ENCODE data around the gene UPF2.
"Not testable (repeated sequence)": the region's sequence is repeated elsewhere in the genome, so short reads cannot be mapped to it uniquely, and the experiment has no call there.

UPF2 gene

DNA sequence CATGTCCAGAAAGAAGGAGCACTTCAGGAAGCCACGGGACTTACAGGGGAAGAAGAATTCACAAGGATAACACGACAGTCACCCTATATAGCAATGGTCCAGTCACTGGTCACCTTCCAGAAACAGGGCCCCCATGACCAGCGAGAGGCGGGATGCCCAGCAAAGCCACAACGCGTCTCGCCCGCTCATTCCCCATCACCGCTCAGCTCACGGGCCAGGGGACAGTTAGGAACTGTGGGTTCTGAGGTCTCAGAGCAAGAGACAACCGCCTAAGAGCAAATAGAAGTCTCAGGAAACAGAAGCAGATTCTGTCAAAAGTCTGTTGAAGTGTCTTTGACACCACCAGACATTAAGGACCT, 147.5 kb downstream of the UPF2 start:
- no peaks in the 10 kb centered on the region for H3K27me3 ChIP-seq (ENCODE audit: insufficient read depth, low read length)
- no peak overlapping the region for H2AFZ ChIP-seq (ENCODE audit: low read length, unreplicated experiment)
- H3K4me3 ChIP-seq (ENCODE audit: low read depth, low read length): no peak overlapping the region
- peaks cover 4% of the 10 kb centered on the region for H3K4me1 ChIP-seq (ENCODE audit: control insufficient read depth, insufficient read depth, low read length, unreplicated experiment)
- H3K36me3 ChIP-seq (ENCODE audit: insufficient read depth, low read length): no peaks in the 10 kb centered on the region
- no peaks in the 10 kb centered on the region for H3K79me2 ChIP-seq (ENCODE audit: control insufficient read depth, insufficient read depth, low read length, unreplicated experiment)
- no peak overlapping the region for H3K27ac ChIP-seq (ENCODE audit: low read depth, low read length)

GRCh38 chr10:11894381-11895107, 148.1 kb downstream of the UPF2 start:
- Histone ChIP-seq H3K79me2 (ENCODE audit: control insufficient read depth, insufficient read depth, low read length, unreplicated experiment) (no peaks in the 10 kb centered on the region), H2AFZ (ENCODE audit: low read length, unreplicated experiment) (no peak overlapping the region), H3K27ac (ENCODE audit: low read depth, low read length) (no peak overlapping the region), H3K4me3 (ENCODE audit: low read depth, low read length) (no peak overlapping the region), H3K36me3 (ENCODE audit: insufficient read depth, low read length) (no peaks in the 10 kb centered on the region), H3K27me3 (ENCODE audit: insufficient read depth, low read length) (no peaks in the 10 kb centered on the region), H3K4me1 (ENCODE audit: control insufficient read depth, insufficient read depth, low read length, unreplicated experiment) (peaks cover 4% of the 10 kb centered on the region)

- Histone ChIP-seq H3K79me2 (ENCODE audit: control insufficient read depth, insufficient read depth, low read length, unreplicated experiment) (no peaks in the 10 kb centered on the region), H3K36me3 (ENCODE audit: insufficient read depth, low read length) (no peaks in the 10 kb centered on the region), H3K27me3 (ENCODE audit: insufficient read depth, low read length) (no peaks in the 10 kb centered on the region), H3K4me1 (ENCODE audit: control insufficient read depth, insufficient read depth, low read length, unreplicated experiment) (peaks cover 4% of the 10 kb centered on the region), H3K4me3 (ENCODE audit: low read depth, low read length) (no peak overlapping the region), H2AFZ (ENCODE audit: low read length, unreplicated experiment) (no peak overlapping the region), H3K27ac (ENCODE audit: low read depth, low read length) (no peak overlapping the region)
Measured at GRCh38 chr10:11893749-11894278, 148.8 kb downstream of the UPF2 start.

DNA sequence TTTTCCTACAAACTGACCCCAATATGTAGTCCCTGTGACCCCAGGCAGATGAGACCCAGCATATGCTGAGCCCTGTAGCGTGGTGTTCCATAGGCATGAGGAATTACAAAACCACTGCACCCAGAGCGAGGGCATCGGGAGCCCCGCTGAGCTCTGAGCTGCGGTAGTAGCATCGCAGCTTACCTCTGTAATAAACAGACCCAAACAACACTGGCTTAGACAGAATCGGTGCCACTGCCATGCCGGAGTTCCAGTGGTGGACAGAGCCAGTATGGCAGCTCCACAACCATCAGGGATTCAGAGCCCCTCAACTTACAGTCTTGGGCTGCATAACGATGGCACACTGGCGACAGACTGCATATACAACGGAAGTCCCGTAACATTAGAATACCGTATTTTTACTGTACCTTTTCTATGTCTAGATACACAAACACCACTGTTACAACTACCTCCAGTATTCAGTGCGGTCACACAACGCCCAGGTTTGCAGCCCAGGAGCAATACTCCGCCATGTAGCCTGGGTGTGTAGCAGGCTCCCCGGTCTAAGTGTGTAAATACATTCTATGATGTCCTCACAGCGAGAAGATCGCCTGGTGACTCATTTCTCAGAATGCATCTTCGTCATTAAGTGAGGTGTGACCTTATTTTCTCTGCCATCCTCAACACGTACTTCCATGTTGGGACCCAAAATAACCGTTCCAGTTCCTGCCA, 150.7 kb downstream of the UPF2 start:
- Histone ChIP-seq H3K27ac (ENCODE audit: low read depth, low read length) (no peak overlapping the region), H3K79me2 (ENCODE audit: control insufficient read depth, insufficient read depth, low read length, unreplicated experiment) (no peaks in the 10 kb centered on the region), H3K4me3 (ENCODE audit: low read depth, low read length) (no peak overlapping the region)

DNA sequence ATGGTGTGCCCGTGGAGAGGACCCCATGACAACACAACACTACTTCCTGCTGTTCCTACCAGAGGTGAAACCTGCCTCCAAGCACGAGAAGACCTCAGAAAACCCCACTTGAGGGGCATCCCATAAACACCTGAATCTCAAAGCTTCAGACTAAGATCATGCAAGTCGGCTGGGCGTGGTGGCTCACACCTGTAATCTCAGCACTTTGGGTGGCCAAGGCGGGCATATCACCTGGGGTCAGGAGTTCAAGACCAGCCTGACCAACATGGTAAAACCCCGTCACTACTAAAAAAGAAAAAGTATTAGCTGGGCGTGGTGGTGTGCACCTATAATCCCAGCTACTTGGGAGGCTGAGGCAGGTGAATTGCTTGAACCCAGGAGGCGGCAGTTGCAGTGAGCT, 153.3 kb downstream of the UPF2 start:
- H3K27ac ChIP-seq (ENCODE audit: low read depth, low read length); H3K36me3 ChIP-seq (ENCODE audit: insufficient read depth, low read length); H3K27me3 ChIP-seq (ENCODE audit: insufficient read depth, low read length); H3K4me1 ChIP-seq (ENCODE audit: control insufficient read depth, insufficient read depth, low read length, unreplicated experiment); H3K4me3 ChIP-seq (ENCODE audit: low read depth, low read length); H2AFZ ChIP-seq (ENCODE audit: low read length, unreplicated experiment); H3K79me2 ChIP-seq (ENCODE audit: control insufficient read depth, insufficient read depth, low read length, unreplicated experiment): not testable (repeated sequence)

More for the DNA sequence above, 150.7 kb downstream of the UPF2 start:
- Histone ChIP-seq H2AFZ (ENCODE audit: low read length, unreplicated experiment) (no peak overlapping the region), H3K36me3 (ENCODE audit: insufficient read depth, low read length) (no peaks in the 10 kb centered on the region), H3K27me3 (ENCODE audit: insufficient read depth, low read length) (no peaks in the 10 kb centered on the region), H3K4me1 (ENCODE audit: control insufficient read depth, insufficient read depth, low read length, unreplicated experiment) (peaks cover 4% of the 10 kb centered on the region)

- Histone ChIP-seq H3K27ac (ENCODE audit: low read depth, low read length) (no peak overlapping the region), H3K4me1 (ENCODE audit: control insufficient read depth, insufficient read depth, low read length, unreplicated experiment) (peaks cover 8% of the 10 kb centered on the region), H3K79me2 (ENCODE audit: control insufficient read depth, insufficient read depth, low read length, unreplicated experiment) (no peaks in the 10 kb centered on the region), H2AFZ (ENCODE audit: low read length, unreplicated experiment) (no peak overlapping the region), H3K4me3 (ENCODE audit: low read depth, low read length) (no peak overlapping the region), H3K27me3 (ENCODE audit: insufficient read depth, low read length) (no peaks in the 10 kb centered on the region), H3K36me3 (ENCODE audit: insufficient read depth, low read length) (no peaks in the 10 kb centered on the region)
Measured at GRCh38 chr10:11887381-11888227, 155.0 kb downstream of the UPF2 start.

GRCh38 chr10:11886851-11887250, 155.8 kb downstream of the UPF2 start:
- no peak overlapping the region for H3K27ac ChIP-seq (ENCODE audit: low read depth, low read length)
- no peak overlapping the region for H2AFZ ChIP-seq (ENCODE audit: low read length, unreplicated experiment)
- H3K27me3 ChIP-seq (ENCODE audit: insufficient read depth, low read length): no peaks in the 10 kb centered on the region
- H3K4me1 ChIP-seq (ENCODE audit: control insufficient read depth, insufficient read depth, low read length, unreplicated experiment): peaks cover 14% of the 10 kb centered on the region
- H3K79me2 ChIP-seq (ENCODE audit: control insufficient read depth, insufficient read depth, low read length, unreplicated experiment): no peaks in the 10 kb centered on the region
- no peaks in the 10 kb centered on the region for H3K36me3 ChIP-seq (ENCODE audit: insufficient read depth, low read length)
- H3K4me3 ChIP-seq (ENCODE audit: low read depth, low read length): no peak overlapping the region

DNA sequence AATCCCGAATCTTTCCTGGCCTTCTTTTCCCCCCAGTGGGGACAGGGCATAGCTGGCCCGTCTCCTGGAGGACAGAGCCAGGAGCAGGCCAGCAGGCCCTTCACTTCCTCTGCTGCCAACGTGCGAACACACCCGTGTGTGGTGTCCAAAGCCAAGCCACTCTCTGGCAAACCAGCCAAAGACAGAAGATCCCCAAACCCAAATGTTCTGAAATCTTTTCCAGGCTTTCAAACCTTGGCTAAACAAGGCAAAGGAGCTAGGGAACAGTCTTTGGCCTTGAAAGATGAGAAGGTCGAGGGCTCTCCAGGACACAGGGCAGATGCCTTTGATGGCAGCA, 156.5 kb downstream of the UPF2 start:
- no peaks in the 10 kb centered on the region for H3K27me3 ChIP-seq (ENCODE audit: insufficient read depth, low read length)
- H3K27ac ChIP-seq (ENCODE audit: low read depth, low read length): no peak overlapping the region

GRCh38 chr10:11885437-11886137, 157.0 kb downstream of the UPF2 start:
- Histone ChIP-seq H3K4me3 (ENCODE audit: low read depth, low read length) (no peak overlapping the region), H3K27ac (ENCODE audit: low read depth, low read length) (no peak overlapping the region), H3K27me3 (ENCODE audit: insufficient read depth, low read length) (no peaks in the 10 kb centered on the region), H3K79me2 (ENCODE audit: control insufficient read depth, insufficient read depth, low read length, unreplicated experiment) (no peaks in the 10 kb centered on the region), H3K36me3 (ENCODE audit: insufficient read depth, low read length) (no peaks in the 10 kb centered on the region), H2AFZ (ENCODE audit: low read length, unreplicated experiment) (no peak overlapping the region), H3K4me1 (ENCODE audit: control insufficient read depth, insufficient read depth, low read length, unreplicated experiment) (peaks cover 20% of the 10 kb centered on the region)

More for the DNA sequence above, 156.5 kb downstream of the UPF2 start:
- H2AFZ ChIP-seq (ENCODE audit: low read length, unreplicated experiment): no peak overlapping the region
- no peaks in the 10 kb centered on the region for H3K36me3 ChIP-seq (ENCODE audit: insufficient read depth, low read length)
- no peak overlapping the region for H3K4me3 ChIP-seq (ENCODE audit: low read depth, low read length)
- peaks cover 20% of the 10 kb centered on the region for H3K4me1 ChIP-seq (ENCODE audit: control insufficient read depth, insufficient read depth, low read length, unreplicated experiment)
- H3K79me2 ChIP-seq (ENCODE audit: control insufficient read depth, insufficient read depth, low read length, unreplicated experiment): no peaks in the 10 kb centered on the region

GRCh38 chr10:11884706-11885423, 157.7 kb downstream of the UPF2 start:
- Histone ChIP-seq H3K4me1 (ENCODE audit: control insufficient read depth, insufficient read depth, low read length, unreplicated experiment) (peaks cover 20% of the 10 kb centered on the region), H3K79me2 (ENCODE audit: control insufficient read depth, insufficient read depth, low read length, unreplicated experiment) (no peaks in the 10 kb centered on the region), H3K27ac (ENCODE audit: low read depth, low read length) (no peak overlapping the region), H2AFZ (ENCODE audit: low read length, unreplicated experiment) (no peak overlapping the region), H3K27me3 (ENCODE audit: insufficient read depth, low read length) (no peaks in the 10 kb centered on the region), H3K36me3 (ENCODE audit: insufficient read depth, low read length) (no peaks in the 10 kb centered on the region), H3K4me3 (ENCODE audit: low read depth, low read length) (no peak overlapping the region)
